ENCODE data around the gene FBXO5.

FBXO5 gene

GRCh38 chr6:152948150-152948768 lies 34.6 kb downstream of the FBXO5 start:
- DNase-seq: peak; percentile 44

DNA sequence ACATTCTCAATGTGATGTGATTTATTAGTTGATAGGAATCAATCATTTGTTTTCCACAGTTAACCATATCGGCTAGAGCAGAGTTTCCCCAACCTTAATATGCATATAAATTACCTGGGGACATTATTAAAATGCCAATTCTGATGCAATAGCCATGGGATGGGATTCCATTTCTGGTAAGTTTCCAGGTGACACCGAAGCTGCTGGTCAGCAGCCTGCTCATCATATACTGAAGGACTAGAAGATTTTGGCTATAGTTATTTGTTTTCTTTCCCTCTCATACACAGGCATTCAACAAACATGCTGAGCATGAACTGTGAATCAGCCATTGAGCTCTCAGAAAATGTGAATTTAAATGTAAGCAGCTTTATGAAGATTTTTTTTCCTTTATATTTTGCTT lies 35.8 kb downstream of the FBXO5 start:
- no peak for DNase-seq

GRCh38 chr6:152946484-152946883 lies 36.4 kb downstream of the FBXO5 start:
- DNase-seq: no peak

DNA sequence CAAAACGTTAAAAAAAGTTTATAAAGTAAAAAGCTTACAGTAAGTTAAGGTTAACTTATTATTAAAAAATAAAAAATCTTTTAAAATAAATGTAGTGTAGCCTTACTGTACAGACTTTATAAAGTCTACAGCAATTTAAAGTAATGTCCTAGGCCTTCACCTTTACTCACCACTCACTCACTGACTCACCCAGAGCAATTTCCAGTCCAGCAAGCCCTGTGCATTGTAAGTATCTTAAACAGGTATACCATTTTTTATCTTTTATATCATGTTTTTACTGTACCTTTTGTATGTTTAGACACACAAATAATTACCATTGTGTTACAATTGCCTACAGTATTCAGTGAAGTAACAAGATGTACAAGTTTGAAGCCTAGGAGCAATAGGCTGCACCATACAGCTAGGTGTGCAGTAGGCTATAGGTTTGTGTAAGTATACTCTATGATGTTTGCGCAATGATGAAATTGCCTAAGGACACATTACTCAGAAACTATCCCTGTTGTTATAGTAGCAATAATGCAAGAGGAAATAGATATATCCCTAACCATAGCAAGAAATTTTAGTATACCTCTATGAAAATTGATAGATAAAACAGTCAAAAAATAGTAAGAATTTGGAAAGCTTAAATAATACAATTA lies 39.5 kb downstream of the FBXO5 start:
- no peak for DNase-seq

DNA sequence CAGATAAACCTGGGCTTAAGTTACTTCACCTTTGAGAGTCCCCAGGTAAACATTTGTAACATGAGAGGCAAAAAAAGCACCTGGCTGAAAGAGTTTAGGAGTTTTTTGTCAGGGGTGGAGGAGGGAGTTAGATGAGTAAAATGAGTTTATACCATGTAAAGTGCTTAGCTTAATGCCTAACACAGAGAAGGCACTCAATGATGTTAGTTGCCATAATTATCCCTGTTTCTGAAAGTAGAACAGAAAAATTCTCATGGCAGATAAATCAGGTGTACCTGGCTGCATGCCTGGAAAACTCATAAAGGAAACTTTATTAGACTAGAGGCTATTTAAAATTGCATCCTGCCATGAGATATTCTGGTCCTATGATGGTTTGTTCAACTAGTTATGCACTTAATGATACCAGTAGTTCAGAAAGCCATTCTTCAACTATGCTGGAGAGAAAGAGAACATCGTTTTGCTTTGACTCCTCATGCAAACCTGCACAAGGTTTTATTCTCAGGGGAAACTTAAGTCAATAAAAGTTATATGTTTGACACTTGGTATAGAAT lies 40.4 kb downstream of the FBXO5 start:
- DNase-seq: no peak

DNA sequence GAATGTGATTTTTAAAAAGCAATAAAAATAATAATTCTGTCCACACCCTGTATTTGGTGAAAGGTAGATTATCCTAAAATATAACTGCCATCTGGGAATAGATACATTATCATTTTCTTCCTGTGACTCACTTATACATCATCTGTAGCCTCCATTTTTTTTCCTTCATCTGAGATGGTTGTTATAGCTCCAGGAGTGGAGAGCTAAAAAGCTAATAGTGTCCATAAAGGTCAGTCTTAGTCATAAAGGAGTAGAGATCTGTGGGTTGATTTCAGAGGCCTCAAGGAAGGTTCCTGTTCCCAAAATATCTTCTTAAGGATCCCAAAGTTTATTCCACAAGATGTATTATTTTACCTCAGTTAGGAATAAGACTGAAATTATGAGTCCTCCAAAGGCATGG lies 41.1 kb downstream of the FBXO5 start:
- DNase-seq: no peak

DNA sequence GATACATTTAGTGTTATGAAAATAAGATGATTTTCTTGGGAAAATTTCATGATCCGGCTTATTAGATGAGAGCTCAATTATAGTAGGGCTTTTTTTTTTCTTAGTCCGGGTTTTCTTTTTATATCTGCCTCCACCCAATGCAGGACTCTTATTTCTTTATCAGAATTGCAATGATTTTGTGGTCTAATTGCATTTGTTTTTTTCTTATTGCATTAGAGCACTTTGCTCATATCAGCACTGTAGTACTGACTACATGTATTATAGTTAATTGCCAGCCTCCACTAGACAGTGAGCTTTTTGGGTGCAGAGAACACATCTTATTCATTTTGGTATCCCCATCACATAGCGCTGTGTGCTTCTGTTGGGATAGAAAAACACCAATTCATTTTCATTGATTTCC lies 50.0 kb downstream of the FBXO5 start:
- DNase-seq: no peak

GRCh38 chr6:152922706-152923105 lies 60.1 kb downstream of the FBXO5 start:
- no peak for DNase-seq
